Mesenteric fat pad (tissue), 1 donor: ENCODE results near the gene CBLB. TPM values are rescaled to one million over a fixed set of nuclear protein-coding genes. Genes with fewer than 3 reads are reported as not detected.
"Not testable (repeated sequence)": the region's sequence is repeated elsewhere in the genome, so short reads cannot be mapped to it uniquely, and the experiment has no call there.

Source experiments
- DNase-seq: peaks from one replicate; pipeline ENCODE4 v3.0.0-alpha.2; 2020; ENCODE audit warnings: low spot score
- total RNA-seq: library from RNA; stranded (reverse); fragmentation: NEBNext Ultra II Directional; extraction: Animal tissue kit (Norgen Biotek cat#: 25700); gene quantifications from one replicate; pipeline ENCODE4 v1.2.1, GENCODE V29; 2021
- donor health status: DM: yes; HTN: yes; CAD: no.

Gene CBLB
- total RNA-seq, 1 donor from 2014 or later = 97.9 TPM

- DNase-seq = no peak
These were observed 46.4 kb downstream of the CBLB start for GRCh38 chr3:105822171-105823123.

GRCh38 chr3:105821433-105821832 lies 47.4 kb downstream of the CBLB start:
- DNase-seq = no peak

GRCh38 chr3:105816833-105817232 lies 52.0 kb downstream of the CBLB start:
- DNase-seq = no peak

- DNase-seq = not testable (repeated sequence)
These were observed 53.5 kb downstream of the CBLB start for GRCh38 chr3:105815331-105815730.

- DNase-seq = no peak
These were observed 55.1 kb downstream of the CBLB start for GRCh38 chr3:105813710-105814109.

- DNase-seq = no peak
These were observed 56.6 kb downstream of the CBLB start for GRCh38 chr3:105812194-105812586.

- no peak for DNase-seq
These were observed 57.2 kb downstream of the CBLB start for GRCh38 chr3:105811518-105812193.

GRCh38 chr3:105809208-105809888 lies 59.5 kb downstream of the CBLB start:
- no peak for DNase-seq

GRCh38 chr3:105807701-105808100 lies 61.1 kb downstream of the CBLB start:
- DNase-seq = no peak

GRCh38 chr3:105807146-105807545 lies 61.7 kb downstream of the CBLB start:
- no peak for DNase-seq

- DNase-seq = no peak
These were observed 62.5 kb downstream of the CBLB start for GRCh38 chr3:105806359-105806758.

GRCh38 chr3:105805404-105805803 lies 63.4 kb downstream of the CBLB start:
- no peak for DNase-seq

- DNase-seq = no peak
These were observed 66.6 kb downstream of the CBLB start for GRCh38 chr3:105802118-105802706.

- no peak for DNase-seq
These were observed 67.4 kb downstream of the CBLB start for GRCh38 chr3:105801397-105801796.

GRCh38 chr3:105800320-105800719 lies 68.5 kb downstream of the CBLB start:
- DNase-seq = no peak

GRCh38 chr3:105799286-105799685 lies 69.5 kb downstream of the CBLB start:
- no peak for DNase-seq

- no peak for DNase-seq
These were observed 70.4 kb downstream of the CBLB start for GRCh38 chr3:105798381-105798934.

- no peak for DNase-seq
These were observed 75.8 kb downstream of the CBLB start for GRCh38 chr3:105793040-105793439.

GRCh38 chr3:105791919-105792786 lies 76.7 kb downstream of the CBLB start:
- DNase-seq = no peak

- DNase-seq = no peak
These were observed 77.7 kb downstream of the CBLB start for GRCh38 chr3:105791131-105791530.
